GM21423 (cell line): ENCODE results near the gene RHBDD2.

ENCODE experiments used
- ATAC-seq: cut with Tn5 transposase; IDR thresholded peaks from one replicate; pipeline ENCODE4 v1.9.1; 2021; ENCODE audit warnings: mild to moderate bottlenecking, moderate library complexity; ENCODE audit not compliant: unreplicated experiment

RHBDD2 gene

DNA sequence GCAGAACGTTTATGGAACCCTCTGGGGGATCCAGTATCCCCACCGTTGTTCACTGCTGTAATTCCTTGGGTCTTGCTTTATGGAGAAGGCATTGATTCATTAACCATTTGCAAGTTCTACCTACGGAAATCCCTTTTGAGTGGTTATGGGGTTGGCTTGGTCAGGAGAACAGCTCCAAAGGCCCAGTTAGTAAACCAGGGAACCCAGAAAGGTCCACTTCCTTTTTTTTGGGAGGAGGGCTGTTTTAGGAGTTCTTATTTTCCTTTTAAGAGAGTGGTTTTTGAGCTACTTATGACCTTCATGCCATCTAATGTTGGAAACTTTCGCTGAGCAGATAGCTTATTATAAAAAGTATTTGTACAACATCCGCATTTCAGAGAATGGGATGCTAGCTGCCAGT is 37.4 kb downstream of the RHBDD2 start:
- no peak for ATAC-seq

DNA sequence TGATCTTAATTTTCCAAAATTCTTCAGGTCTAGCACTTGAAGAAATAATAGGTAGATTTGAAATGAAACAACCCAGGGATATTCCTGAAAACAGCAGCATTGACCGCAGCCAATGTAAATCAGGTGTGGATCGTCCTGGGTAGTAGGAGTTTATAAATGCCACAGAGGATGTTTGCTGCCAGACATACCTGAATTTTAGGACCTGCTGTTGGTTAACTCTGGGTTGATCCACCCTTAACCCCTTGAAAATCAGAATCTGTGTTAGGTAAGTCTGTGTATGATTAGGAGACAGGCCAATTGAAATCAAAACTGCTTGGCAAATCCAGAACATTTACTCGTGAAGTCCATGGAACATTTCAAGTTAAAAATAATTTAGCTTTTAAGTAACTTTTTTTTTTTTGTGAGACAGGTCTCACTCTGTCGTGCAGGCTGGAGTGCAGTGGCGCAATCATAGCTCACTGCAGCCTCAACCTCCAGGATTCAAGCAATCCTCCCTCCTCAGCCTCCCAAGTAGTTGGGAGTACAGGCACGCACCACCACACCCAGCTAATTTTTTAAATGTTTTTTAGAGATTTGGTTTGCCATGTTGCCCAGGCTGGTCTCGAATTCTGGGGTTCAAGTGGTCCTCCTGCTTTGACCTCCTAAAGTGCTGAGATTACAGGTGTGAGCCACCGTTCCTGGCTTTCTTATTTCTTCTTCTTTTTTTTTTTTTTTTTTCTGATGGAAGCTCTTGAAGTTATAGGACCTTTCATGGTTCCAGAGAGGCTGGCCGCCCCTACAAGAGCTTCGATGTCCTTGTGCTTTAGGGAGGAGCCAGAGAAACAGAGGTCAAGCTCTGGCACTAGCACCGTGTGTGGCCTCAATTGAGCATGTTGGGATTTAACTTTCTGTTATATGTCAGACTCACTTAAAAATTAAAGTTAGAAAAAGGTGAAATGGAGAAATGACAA is 38.1 kb downstream of the RHBDD2 start:
- no peak for ATAC-seq

- no peak for ATAC-seq
Observed at GRCh38 chr7:75920431-75921161, 41.8 kb downstream of the RHBDD2 start.

- ATAC-seq, result no peak
Observed at GRCh38 chr7:75921479-75921878, 42.6 kb downstream of the RHBDD2 start.

GRCh38 chr7:75922966-75923603 is 44.3 kb downstream of the RHBDD2 start:
- no peak for ATAC-seq

GRCh38 chr7:75924256-75924655 is 45.4 kb downstream of the RHBDD2 start:
- ATAC-seq, result no peak

DNA sequence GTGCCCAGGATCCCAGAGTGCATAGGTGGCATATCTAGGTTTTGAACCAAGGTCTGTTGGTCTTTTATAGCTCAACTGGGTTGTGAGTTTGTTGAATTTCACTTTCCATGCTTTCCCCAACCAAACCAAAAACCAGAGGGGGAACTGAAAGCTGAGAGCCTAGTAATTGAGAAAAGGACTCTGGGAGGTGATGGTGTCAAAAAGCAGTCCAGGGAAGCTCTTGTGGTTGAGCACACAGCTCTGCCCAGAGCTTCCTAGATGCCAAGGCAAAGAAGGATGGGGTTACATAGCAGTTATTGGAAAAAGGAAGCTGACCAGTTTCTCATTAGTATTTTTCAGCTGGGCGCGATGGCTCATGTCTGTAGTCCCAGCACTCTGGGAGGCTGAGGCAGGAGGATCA is 46.1 kb downstream of the RHBDD2 start:
- no peak for ATAC-seq

DNA sequence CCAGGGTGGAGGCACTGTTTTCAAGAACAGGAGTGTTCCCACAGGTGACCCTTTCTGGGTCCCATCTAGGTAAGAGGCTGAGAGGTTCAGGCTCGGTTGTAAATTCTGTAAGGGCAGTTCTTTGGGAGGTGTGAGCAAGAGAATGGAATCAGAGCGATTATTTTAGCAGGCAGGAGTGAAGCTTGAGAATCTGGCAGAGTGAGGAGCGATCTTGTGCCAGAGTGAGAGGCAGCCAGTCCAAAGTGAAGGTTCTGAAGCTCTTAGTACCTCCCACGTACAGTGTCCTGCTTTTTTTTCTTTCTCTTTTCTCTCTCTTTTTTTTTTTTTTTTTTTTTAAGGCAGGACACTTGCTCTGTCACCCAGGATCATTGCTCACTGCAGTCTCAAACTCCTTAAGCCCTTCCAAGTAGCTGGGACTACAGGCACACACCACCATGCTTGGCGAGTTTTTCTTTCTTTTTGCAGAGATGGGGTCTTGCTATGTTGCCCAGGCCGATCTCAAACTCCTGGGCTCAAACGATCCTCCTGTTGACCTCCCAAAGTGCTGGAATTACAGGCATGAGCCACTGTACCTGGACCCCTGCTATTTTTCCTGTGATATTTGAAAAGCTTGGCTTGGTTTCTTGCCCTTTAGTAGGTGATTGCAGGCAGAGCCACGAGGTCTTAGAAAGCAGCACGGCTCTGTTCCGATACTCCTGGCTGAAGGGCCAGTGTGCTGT is 47.0 kb downstream of the RHBDD2 start:
- no peak for ATAC-seq

GRCh38 chr7:75928568-75928914 is 49.7 kb downstream of the RHBDD2 start:
- peak; percentile 72 for ATAC-seq

DNA sequence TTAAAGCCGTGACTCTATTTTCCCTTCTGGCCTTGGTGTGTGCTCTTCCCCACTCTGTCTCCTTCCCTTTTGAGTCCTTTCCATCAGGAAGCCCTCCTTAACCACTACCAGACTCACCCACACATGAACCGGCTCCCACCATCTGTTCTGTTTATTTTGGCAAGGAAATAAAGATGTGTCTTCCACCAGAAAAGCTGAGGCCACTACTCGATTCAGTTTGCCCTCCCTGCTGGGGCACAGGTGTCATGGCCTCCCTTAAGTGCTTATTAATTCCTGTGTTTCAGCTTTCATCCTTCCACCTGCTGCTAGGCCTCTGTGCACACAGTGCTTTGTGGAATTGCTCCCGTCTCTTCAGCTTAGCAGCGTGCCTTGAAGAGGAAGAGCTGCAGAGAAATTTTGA is 52.8 kb downstream of the RHBDD2 start:
- ATAC-seq, result no peak

DNA sequence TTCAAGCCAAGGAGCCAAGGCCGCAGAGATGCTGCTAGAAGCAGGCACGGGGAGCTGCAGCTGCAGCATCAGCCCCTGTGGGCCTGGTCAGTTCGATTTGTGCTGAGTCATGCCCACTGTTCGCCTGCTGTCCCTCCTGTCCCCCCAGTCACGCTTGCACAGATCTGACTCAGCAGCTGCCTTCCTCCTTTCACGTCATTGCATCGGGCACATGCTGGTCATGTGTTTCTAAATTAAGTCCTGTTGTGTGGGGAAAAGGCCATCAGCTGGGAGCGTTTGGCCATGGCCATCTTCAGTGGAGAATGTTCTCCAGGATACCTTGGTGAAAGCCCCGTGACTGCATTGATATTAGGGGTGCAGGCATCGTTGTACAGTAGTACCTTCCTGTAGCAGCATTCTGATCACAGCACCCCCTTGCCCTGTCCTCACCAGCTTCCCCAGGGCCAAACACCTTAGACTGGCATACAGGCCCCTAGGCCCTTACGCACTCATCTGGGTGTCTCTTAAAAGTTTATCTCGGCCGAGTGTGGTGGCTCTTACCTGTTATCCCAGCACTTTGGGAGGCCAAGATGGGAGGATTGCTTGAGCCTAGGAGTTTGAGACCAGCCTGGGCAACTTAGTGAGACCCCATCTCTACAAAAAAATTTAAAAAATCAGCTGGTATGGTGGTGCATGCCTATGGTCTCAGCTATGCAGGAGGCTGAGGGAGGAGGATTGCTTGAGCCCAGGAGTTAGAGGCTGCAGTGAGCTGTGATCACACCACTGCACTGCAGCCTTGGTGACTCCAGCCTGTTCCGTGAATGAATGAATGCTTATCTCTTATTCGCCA is 59.3 kb downstream of the RHBDD2 start:
- no peak for ATAC-seq
